Mesenchymal stem cell (in vitro differentiated cells and primary cell): Measurements from ENCODE around the gene LRRC14B.
"Not testable (repeated sequence)": the region's sequence is repeated elsewhere in the genome, so short reads cannot be mapped to it uniquely, and the experiment has no call there.

ENCODE experiments used
- DNase-seq: peaks from one replicate; pipeline ENCODE4 v3.0.0-alpha.2; 2013
- H2AFZ ChIP-seq: one replicate; pipeline ENCODE4 v1.6.1; 2013; ENCODE audit warnings: low read depth, mild to moderate bottlenecking, control low read depth, inconsistent platforms, low read length, moderate library complexity
- H2AK5ac ChIP-seq: 2 replicates; pipeline ENCODE4 v1.6.1; 2013; ENCODE audit warnings: low read length, moderate library complexity, mild to moderate bottlenecking, inconsistent platforms; ENCODE audit not compliant: severe bottlenecking
- H2BK120ac ChIP-seq: one replicate; pipeline ENCODE4 v1.6.1; 2013; ENCODE audit warnings: low read depth, mild to moderate bottlenecking, inconsistent platforms, low read length, moderate library complexity
- H2BK12ac ChIP-seq, 2 experiments: one replicate each; pipeline ENCODE4 v1.6.1; 2013; ENCODE audit warnings: inconsistent platforms in 2 of 2, low read length in 2 of 2, mild to moderate bottlenecking in 2 of 2, moderate library complexity in 2 of 2, control low read depth in 1 of 2
- H2BK15ac ChIP-seq: one replicate; pipeline ENCODE4 v1.6.1; 2013; ENCODE audit warnings: mild to moderate bottlenecking, low read depth, inconsistent platforms; ENCODE audit not compliant: poor library complexity, severe bottlenecking
- H2BK5ac ChIP-seq: 2 replicates; pipeline ENCODE4 v1.6.1; 2013; ENCODE audit warnings: low read depth, mild to moderate bottlenecking, low read length, control low read depth, inconsistent platforms; ENCODE audit not compliant: poor library complexity, severe bottlenecking
- H3K14ac ChIP-seq, 2 experiments: one replicate each; pipeline ENCODE4 v1.6.1; 2013; ENCODE audit warnings: inconsistent platforms in 2 of 2, low read length in 2 of 2, control low read depth in 1 of 2, mild to moderate bottlenecking in 1 of 2, moderate library complexity in 1 of 2
- H3K18ac ChIP-seq, 2 experiments: one replicate each; pipeline ENCODE4 v1.6.1; 2013; ENCODE audit warnings: inconsistent platforms in 2 of 2, low read length in 2 of 2, control low read depth in 1 of 2, low read depth in 1 of 2, mild to moderate bottlenecking in 1 of 2
- H3K23ac ChIP-seq, 2 experiments: one replicate each; pipeline ENCODE4 v1.6.1; 2013; ENCODE audit warnings: inconsistent platforms in 2 of 2, low read length in 2 of 2, mild to moderate bottlenecking in 2 of 2, moderate library complexity in 2 of 2, control low read depth in 1 of 2
- H3K27ac ChIP-seq: 2 replicates; pipeline ENCODE4 v1.5.1; 2013; ENCODE audit warnings: mild to moderate bottlenecking, moderate library complexity, low read length, control low read depth, inconsistent platforms; ENCODE audit not compliant: poor library complexity, severe bottlenecking
- H3K27me3 ChIP-seq, 2 experiments: 2 replicates each; pipeline versions ENCODE4 v1.6.1 to v1.7.0; 2013; ENCODE audit warnings: low read length in 2 of 2, mild to moderate bottlenecking in 2 of 2, moderate library complexity in 2 of 2, control low read depth in 1 of 2, inconsistent platforms in 1 of 2; ENCODE audit not compliant: control insufficient read depth in 1 of 2, insufficient read depth in 1 of 2
- H3K36me3 ChIP-seq, 2 experiments: 2 replicates each; pipeline versions ENCODE4 v1.6.1 to v1.7.0; 2013; ENCODE audit warnings: low read length in 2 of 2, control low read depth in 1 of 2, inconsistent platforms in 1 of 2, low read depth in 1 of 2, mild to moderate bottlenecking in 1 of 2; ENCODE audit not compliant: insufficient read depth in 2 of 2, control insufficient read depth in 1 of 2
- H3K4ac ChIP-seq, 2 experiments: one replicate each; pipeline ENCODE4 v1.6.1; 2013; ENCODE audit warnings: inconsistent platforms in 2 of 2, low read length in 2 of 2, mild to moderate bottlenecking in 2 of 2, moderate library complexity in 2 of 2, control low read depth in 1 of 2, low read depth in 1 of 2
- H3K4me1 ChIP-seq: 2 replicates; pipeline ENCODE4 v1.6.1; 2013; ENCODE audit warnings: low read depth, low read length, control low read depth; ENCODE audit not compliant: control insufficient read depth, insufficient read depth
- H3K4me2 ChIP-seq: 2 replicates; pipeline ENCODE4 v1.6.1; 2013; ENCODE audit warnings: low read length, mild to moderate bottlenecking, inconsistent platforms; ENCODE audit not compliant: poor library complexity, severe bottlenecking
- H3K4me3 ChIP-seq, 2 experiments: 2 replicates each; pipeline versions ENCODE4 v1.5.1 to v1.7.0; 2013; ENCODE audit warnings: low read length in 2 of 2, mild to moderate bottlenecking in 2 of 2, control low read depth in 1 of 2, low read depth in 1 of 2; ENCODE audit not compliant: insufficient read depth in 1 of 2
- H3K79me1 ChIP-seq: replicated peaks from 2 replicates; pipeline ENCODE4 v1.6.1; 2013; ENCODE audit warnings: mild to moderate bottlenecking, control low read depth, low read length, inconsistent platforms; ENCODE audit not compliant: poor library complexity, severe bottlenecking
- H3K9ac ChIP-seq: 2 replicates; pipeline ENCODE4 v1.7.0; 2013; ENCODE audit warnings: mild to moderate bottlenecking, low read length, moderate library complexity
- H3K9me3 ChIP-seq: 2 replicates; pipeline ENCODE4 v1.7.0; 2013; ENCODE audit warnings: mild to moderate bottlenecking, low read length; ENCODE audit not compliant: control insufficient read depth
- H4K8ac ChIP-seq: one replicate; pipeline ENCODE4 v1.6.1; 2013; ENCODE audit warnings: inconsistent platforms, mild to moderate bottlenecking, low read length, moderate library complexity
- H4K91ac ChIP-seq: one replicate; pipeline ENCODE4 v1.6.1; 2013; ENCODE audit warnings: mild to moderate bottlenecking, low read length, inconsistent platforms
- WGBS: methylation state at CpG from one replicate; pipeline ENCODE4 v1.1.7; 2013; ENCODE audit warnings: mixed read lengths; 5-methylcytosine and 5-hydroxymethylcytosine counted together

LRRC14B gene

GRCh38 chr5:163338-163620 lies 28.0 kb upstream of the LRRC14B start:
- DNase-seq: no peak
- Histone ChIP-seq H3K9me3 (no peaks in the 10 kb centered on the region), H4K8ac (no peak overlapping the region), H3K18ac (no peak overlapping the region), H2BK15ac (no peak overlapping the region), H3K23ac (no peak overlapping the region), H2BK120ac (no peak overlapping the region), H2AFZ (no peak overlapping the region), H3K9ac (no peak overlapping the region), H4K91ac (no peak overlapping the region), H3K4me2 (no peak overlapping the region), H3K36me3 (no peaks in the 10 kb centered on the region), H2BK5ac (no peak overlapping the region), H3K4ac (no peak overlapping the region), H2BK12ac (no peak overlapping the region), H2AK5ac (no peak overlapping the region), H3K14ac (no peak overlapping the region), H3K27me3 (peaks cover 0 to 44% of the 10 kb centered on the region in 2 experiments), H3K4me1 (peaks cover 27% of the 10 kb centered on the region), H3K4me3 (no peak overlapping the region), H3K27ac (no peak overlapping the region), H3K79me1 (no peaks in the 10 kb centered on the region)
- 85% methylated on average over 6 of the region's 7 CpGs for WGBS

GRCh38 chr5:163841-164240 lies 27.5 kb upstream of the LRRC14B start:
- no peaks in the 10 kb centered on the region for H3K79me1 ChIP-seq
- no peak overlapping the region for H3K18ac ChIP-seq
- no peak overlapping the region for H3K4me3 ChIP-seq
- no peak overlapping the region for H3K4me2 ChIP-seq
- H4K91ac ChIP-seq: no peak overlapping the region
- no peak overlapping the region for H3K4ac ChIP-seq
- no peak overlapping the region for H2AK5ac ChIP-seq
- no peaks in the 10 kb centered on the region for H3K9me3 ChIP-seq
- WGBS: 85% methylated on average over 12 of the region's 13 CpGs
- no peak for DNase-seq
- H3K27ac ChIP-seq: no peak overlapping the region
- H2BK15ac ChIP-seq: no peak overlapping the region
- H2AFZ ChIP-seq: no peak overlapping the region
- H2BK5ac ChIP-seq: no peak overlapping the region
- no peak overlapping the region for H3K9ac ChIP-seq
- no peak overlapping the region for H2BK120ac ChIP-seq
- H3K23ac ChIP-seq: no peak overlapping the region
- H3K4me1 ChIP-seq: peaks cover 28% of the 10 kb centered on the region
- no peak overlapping the region for H4K8ac ChIP-seq
- no peak overlapping the region for H3K14ac ChIP-seq
- no peak overlapping the region for H2BK12ac ChIP-seq
- no peaks in the 10 kb centered on the region for H3K36me3 ChIP-seq
- H3K27me3 ChIP-seq: peaks cover 0 to 41% of the 10 kb centered on the region in 2 experiments

GRCh38 chr5:164244-164643 lies 27.1 kb upstream of the LRRC14B start:
- H3K4ac ChIP-seq: no peak overlapping the region
- no peaks in the 10 kb centered on the region for H3K9me3 ChIP-seq

GRCh38 chr5:164783-165182 lies 26.5 kb upstream of the LRRC14B start:
- not testable (repeated sequence) for H4K91ac ChIP-seq, H2BK120ac ChIP-seq, H2AFZ ChIP-seq, H3K9me3 ChIP-seq, H3K14ac ChIP-seq, H3K79me1 ChIP-seq, H2BK5ac ChIP-seq, H3K9ac ChIP-seq, H3K4ac ChIP-seq, H3K36me3 ChIP-seq, H2BK15ac ChIP-seq, H3K23ac ChIP-seq, H2BK12ac ChIP-seq, H3K4me3 ChIP-seq, H3K18ac ChIP-seq, H3K27ac ChIP-seq, H2AK5ac ChIP-seq, H4K8ac ChIP-seq, DNase-seq, H3K4me2 ChIP-seq
- 85% methylated on average over 12 of the region's 25 CpGs for WGBS
- H3K27me3 ChIP-seq: peaks cover 0 to 37% of the 10 kb centered on the region in 2 experiments
- H3K4me1 ChIP-seq: peaks cover 30% of the 10 kb centered on the region

More at GRCh38 chr5:164244-164643, 27.1 kb upstream of the LRRC14B start:
- no peak overlapping the region for H3K14ac ChIP-seq
- WGBS: 89% methylated on average over 14 of the region's 14 CpGs
- no peak overlapping the region for H3K9ac ChIP-seq
- H2BK15ac ChIP-seq: no peak overlapping the region
- DNase-seq: no peak
- peaks cover 0 to 41% of the 10 kb centered on the region in 2 experiments for H3K27me3 ChIP-seq
- no peaks in the 10 kb centered on the region for H3K36me3 ChIP-seq
- H3K4me1 ChIP-seq: peaks cover 28% of the 10 kb centered on the region
- no peak overlapping the region for H3K23ac ChIP-seq
- no peak overlapping the region for H4K91ac ChIP-seq
- H3K27ac ChIP-seq: no peak overlapping the region
- H2AK5ac ChIP-seq: no peak overlapping the region
- no peak overlapping the region for H4K8ac ChIP-seq
- H2AFZ ChIP-seq: no peak overlapping the region
- H2BK12ac ChIP-seq: no peak overlapping the region
- H2BK120ac ChIP-seq: no peak overlapping the region
- H2BK5ac ChIP-seq: no peak overlapping the region
- no peaks in the 10 kb centered on the region for H3K79me1 ChIP-seq
- H3K18ac ChIP-seq: no peak overlapping the region
- no peak overlapping the region for H3K4me2 ChIP-seq
- no peak overlapping the region for H3K4me3 ChIP-seq
